SK-N-SH treated with all-trans-retinoic acid at 6 μM for 48 hours (cell line): ENCODE results near the gene UBE2N.

Source experiments
- ATAC-seq: fragments of 200-7000 bp; cut with Tn5 transposase; 3 replicates; pipeline ENCODE4 v1.9.1; 2020; ENCODE audit warnings: mild to moderate bottlenecking, moderate library complexity
- ARNTL ChIP-seq: fragments of 450-650 bp; formaldehyde crosslinking; IDR thresholded peaks from 2 replicates; pipeline ENCODE4 v1.5.0; 2020; ENCODE audit warnings: low read depth, mild to moderate bottlenecking, moderate library complexity, borderline replicate concordance
- BACH2 ChIP-seq: fragments of 250-450 bp; sonication (Bioruptor Pico); IDR thresholded peaks from 2 replicates; pipeline ENCODE4 v1.9.0; 2021; ENCODE audit warnings: mild to moderate bottlenecking, borderline replicate concordance
- CSDC2 ChIP-seq: fragments of 250-450 bp; sonication (Bioruptor Pico); IDR thresholded peaks from 2 replicates; pipeline ENCODE4 v1.5.0; 2020; ENCODE audit warnings: mild to moderate bottlenecking, moderate library complexity
- CSRNP3 ChIP-seq: fragments of 250-450 bp; sonication (Bioruptor Pico); IDR thresholded peaks from 2 replicates; pipeline ENCODE4 v1.5.1; 2021; ENCODE audit warnings: mild to moderate bottlenecking, moderate library complexity
- ESRRG ChIP-seq: fragments of 250-450 bp; sonication (Bioruptor Pico); IDR thresholded peaks from 2 replicates; pipeline ENCODE4 v1.6.1; 2021; ENCODE audit warnings: mild to moderate bottlenecking
- GLIS3 ChIP-seq: fragments of 250-450 bp; sonication (Bioruptor Pico); IDR thresholded peaks from 2 replicates; pipeline ENCODE4 v1.5.0; 2020; ENCODE audit warnings: mild to moderate bottlenecking, moderate library complexity
- ISL1 ChIP-seq: fragments of 250-450 bp; sonication (Bioruptor Pico); IDR thresholded peaks from 2 replicates; pipeline ENCODE4 v2.1.2; 2022; ENCODE audit warnings: mild to moderate bottlenecking, moderate library complexity
- OSR1 ChIP-seq: fragments of 250-450 bp; sonication (Bioruptor Pico); IDR thresholded peaks from 2 replicates; pipeline ENCODE4 v1.8.0; 2022; ENCODE audit warnings: moderate library complexity, mild to moderate bottlenecking, inconsistent platforms
- PATZ1 ChIP-seq: fragments of 250-450 bp; sonication (Bioruptor Pico); IDR thresholded peaks from 2 replicates; pipeline ENCODE4 v1.8.0; 2020; ENCODE audit warnings: mild to moderate bottlenecking, moderate library complexity, borderline replicate concordance
- POU6F1 ChIP-seq: fragments of 250-450 bp; sonication (Bioruptor Pico); IDR thresholded peaks from 2 replicates; pipeline ENCODE4 v1.8.0; 2021; ENCODE audit warnings: low read depth, mild to moderate bottlenecking, moderate library complexity, borderline replicate concordance
- PPARA ChIP-seq: fragments of 250-450 bp; sonication (Bioruptor Pico); IDR thresholded peaks from 2 replicates; pipeline ENCODE4 v1.5.0; 2020; ENCODE audit warnings: mild to moderate bottlenecking, borderline replicate concordance
- RARB ChIP-seq: fragments of 250-450 bp; sonication (Bioruptor Pico); IDR thresholded peaks from 2 replicates; pipeline ENCODE4 v1.8.0; 2021; ENCODE audit warnings: mild to moderate bottlenecking, moderate library complexity
- TCF4 ChIP-seq: fragments of 250-450 bp; sonication (Bioruptor Pico); IDR thresholded peaks from 2 replicates; pipeline ENCODE4 v1.8.0; 2021; ENCODE audit warnings: mild to moderate bottlenecking, moderate library complexity, borderline replicate concordance
- TOX ChIP-seq: fragments of 250-450 bp; sonication (Bioruptor Pico); IDR thresholded peaks from 2 replicates; pipeline ENCODE4 v1.8.0; 2021; ENCODE audit warnings: mild to moderate bottlenecking, moderate library complexity, borderline replicate concordance
- TSHZ2 ChIP-seq: fragments of 250-450 bp; sonication (Bioruptor Pico); IDR thresholded peaks from 2 replicates; pipeline ENCODE4 v1.5.0; 2020; ENCODE audit warnings: mild to moderate bottlenecking, moderate library complexity
- ZC3H10 ChIP-seq: fragments of 250-450 bp; sonication (Bioruptor Pico); IDR thresholded peaks from 2 replicates; pipeline ENCODE4 v1.5.1; 2021; ENCODE audit warnings: mild to moderate bottlenecking, moderate library complexity
- ZFP3 ChIP-seq: fragments of 250-450 bp; sonication (Bioruptor Pico); IDR thresholded peaks from 2 replicates; pipeline ENCODE4 v1.5.0; 2020; ENCODE audit warnings: mild to moderate bottlenecking, moderate library complexity
- ZFP30 ChIP-seq: fragments of 450-650 bp; formaldehyde crosslinking; IDR thresholded peaks from 2 replicates; pipeline ENCODE4 v1.5.0; 2022; ENCODE audit warnings: mild to moderate bottlenecking, moderate library complexity
- ZNF565 ChIP-seq: fragments of 450-650 bp; formaldehyde crosslinking; conservative IDR thresholded peaks from 2 replicates; pipeline ENCODE4 v1.5.0; 2020; ENCODE audit warnings: low read depth, mild to moderate bottlenecking, moderate library complexity
- ZNF8 ChIP-seq: fragments of 450-650 bp; formaldehyde crosslinking; IDR thresholded peaks from 2 replicates; pipeline ENCODE4 v1.5.0; 2020; ENCODE audit warnings: mild to moderate bottlenecking, moderate library complexity

Gene UBE2N

GRCh38 chr12:93482721-93483120 lies 41.0 kb upstream of the UBE2N start:
- TF ChIP-seq ZFP3 (no peak), ZNF8 (no peak)
- no peak for ATAC-seq

GRCh38 chr12:93476555-93476954 lies 34.8 kb upstream of the UBE2N start:
- TF ChIP-seq ISL1 (no peak), PPARA (CRISPR knock-in tag) (no peak), ARNTL (CRISPR knock-in tag) (no peak), ZFP3 (no peak), POU6F1 (CRISPR knock-in tag) (no peak), ZFP30 (no peak), BACH2 (no peak), TOX (CRISPR knock-in tag) (no peak), CSRNP3 (no peak), TCF4 (CRISPR knock-in tag) (no peak), ZC3H10 (CRISPR knock-in tag) (no peak), CSDC2 (CRISPR knock-in tag) (no peak), ZNF8 (no peak), PATZ1 (CRISPR knock-in tag) (no peak), RARB (CRISPR knock-in tag) (no peak), OSR1 (CRISPR knock-in tag) (no peak), TSHZ2 (CRISPR knock-in tag) (no peak), ZNF565 (CRISPR knock-in tag) (no peak), GLIS3 (CRISPR knock-in tag) (no peak), ESRRG (CRISPR knock-in tag) (no peak)
- ATAC-seq: no peak

- no peak for TF ChIP-seq ZNF8
- no peak for TF ChIP-seq PATZ1 (CRISPR knock-in tag)
- TF ChIP-seq ISL1: no peak
- no peak for TF ChIP-seq BACH2
- TF ChIP-seq POU6F1 (CRISPR knock-in tag): no peak
- ATAC-seq: no peak
Observed at GRCh38 chr12:93469386-93469785, 27.6 kb upstream of the UBE2N start.
